NOMO-1 treated with dmso at 0.1 percent for 144 hours (cell line): ENCODE data around the gene PIGC.

Experiments used
- DNase-seq: peaks from one replicate; lab custom pipeline; 2025; ENCODE audit not compliant: unreplicated experiment; lab: John Stamatoyannopoulos, UW

Gene PIGC

DNA sequence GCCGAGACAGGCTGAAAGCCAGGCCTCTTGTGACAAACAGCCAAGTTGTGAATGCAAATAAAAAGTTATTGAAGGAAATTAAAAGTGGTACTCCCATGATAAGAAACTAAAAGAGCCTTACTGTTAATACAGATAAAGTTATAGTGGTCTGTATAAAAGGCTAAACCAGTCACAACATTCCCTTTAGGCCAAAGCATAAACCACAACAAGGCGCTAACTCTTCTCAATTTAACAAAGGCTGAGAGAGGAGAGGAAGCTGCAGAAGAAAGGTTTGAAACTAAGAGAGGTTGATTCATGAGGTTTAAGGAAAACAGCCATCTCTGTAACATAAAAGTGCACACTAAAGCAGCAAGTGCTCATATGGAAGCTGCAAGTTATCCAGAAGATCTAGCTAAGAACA, 12.7 kb downstream of the PIGC start:
- no peak for DNase-seq

DNA sequence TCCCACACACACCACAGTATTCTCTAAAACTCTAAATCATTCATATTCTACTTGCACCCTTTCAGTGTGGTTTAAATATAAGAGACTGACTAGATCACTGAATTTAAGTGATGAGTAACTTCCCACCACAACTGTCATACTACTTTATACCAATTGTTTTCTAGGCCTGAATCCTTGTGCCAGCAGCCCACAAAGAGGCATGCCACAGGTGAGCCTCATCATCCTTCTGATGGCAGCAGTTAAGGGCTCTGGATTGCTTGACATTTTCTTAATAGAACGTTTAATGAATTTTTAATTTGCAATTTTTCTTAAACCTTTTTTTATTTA, 13.8 kb downstream of the PIGC start:
- DNase-seq: no peak

DNA sequence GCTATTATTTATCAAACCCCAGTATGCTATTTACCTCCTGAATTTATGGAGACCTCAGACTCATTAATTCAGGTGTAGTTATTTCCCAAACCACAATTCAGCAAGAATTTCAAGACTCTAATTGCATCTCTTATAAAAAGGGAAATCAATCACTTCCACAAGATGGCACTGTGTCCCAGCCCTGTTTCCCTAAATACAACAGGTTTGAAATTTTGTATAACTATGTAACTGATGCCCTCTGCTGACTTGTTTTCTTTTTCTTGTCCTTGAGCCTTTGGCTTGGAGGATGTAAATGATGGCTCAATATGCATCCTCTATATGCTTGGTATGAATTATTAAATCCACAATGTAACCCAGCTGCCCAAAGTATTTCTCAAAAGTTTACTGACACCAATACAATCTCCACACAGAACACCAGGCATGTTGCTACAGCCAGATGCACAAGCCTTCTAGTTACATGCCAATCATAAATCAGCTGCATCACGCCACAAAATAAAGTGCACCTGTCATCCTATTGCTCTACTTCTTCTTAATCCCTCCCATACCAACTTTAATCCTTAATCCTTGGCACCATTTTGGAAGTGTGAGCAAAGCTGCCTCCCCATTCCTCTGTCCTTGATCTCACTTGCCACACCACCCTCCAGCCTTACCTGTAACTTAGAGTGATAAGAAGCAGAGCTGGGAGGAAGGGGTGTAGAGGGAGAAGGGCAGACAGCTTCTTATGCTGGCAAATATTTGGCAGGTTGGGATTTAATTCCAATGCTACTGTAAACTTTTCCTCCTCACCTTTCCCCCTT, 14.3 kb downstream of the PIGC start:
- peak; percentile 10 for DNase-seq

DNA sequence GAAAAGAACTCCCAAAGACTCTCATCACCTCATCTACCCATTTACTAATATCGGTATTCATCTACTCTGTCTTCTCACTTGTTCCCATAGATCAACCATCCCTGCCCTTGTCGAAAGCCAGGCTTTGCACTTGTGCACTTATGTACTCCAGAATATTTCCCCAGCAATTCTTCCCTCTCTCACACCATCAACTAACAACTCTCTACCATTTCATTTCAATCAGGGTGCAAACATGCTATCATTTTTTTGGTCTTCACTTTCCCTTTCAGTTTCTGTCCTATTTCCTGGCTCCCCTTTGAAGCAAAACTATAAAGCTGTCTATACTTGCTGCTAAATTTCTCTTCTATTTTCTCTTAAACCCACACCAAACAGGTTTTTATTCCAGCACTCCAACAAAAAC, 16.7 kb downstream of the PIGC start:
- DNase-seq: no peak

DNA sequence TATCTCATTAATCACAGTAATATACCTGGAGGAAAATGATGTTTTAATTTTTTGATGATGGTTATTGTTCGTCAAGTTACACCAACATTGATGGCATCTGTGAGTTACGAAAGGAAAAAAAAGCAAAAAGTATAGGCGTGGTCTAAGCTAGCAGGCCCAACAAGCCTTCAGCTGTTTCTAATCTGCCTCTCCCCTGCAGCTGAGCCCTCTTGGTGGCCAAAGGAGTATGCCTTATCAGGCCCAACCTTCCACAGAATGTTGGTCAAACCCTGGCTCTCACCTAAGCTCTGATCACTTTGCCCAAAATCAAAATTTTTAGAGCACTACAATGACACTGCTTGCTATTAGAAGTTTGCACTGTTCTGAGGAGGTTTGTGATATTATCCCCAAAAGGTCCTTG, 18.5 kb downstream of the PIGC start:
- DNase-seq: no peak

DNA sequence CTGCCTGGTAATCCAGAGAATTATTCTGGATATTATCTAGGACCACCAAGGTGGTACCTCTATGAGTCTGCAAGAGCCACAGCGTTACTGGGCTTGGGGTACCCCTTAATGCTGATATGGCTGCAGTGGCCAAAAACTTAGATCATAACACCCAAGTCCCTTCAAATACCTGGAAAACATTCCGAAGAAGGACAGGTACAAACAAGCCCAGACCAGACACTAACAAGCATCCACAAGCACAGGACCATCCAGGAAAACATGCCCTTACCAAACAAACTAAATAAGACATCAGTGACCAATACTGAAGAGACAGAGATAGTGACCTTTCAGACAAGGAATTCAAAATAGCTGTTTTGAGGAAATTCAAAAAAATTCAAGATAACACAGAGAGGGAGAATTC, 20.5 kb downstream of the PIGC start:
- no peak for DNase-seq

DNA sequence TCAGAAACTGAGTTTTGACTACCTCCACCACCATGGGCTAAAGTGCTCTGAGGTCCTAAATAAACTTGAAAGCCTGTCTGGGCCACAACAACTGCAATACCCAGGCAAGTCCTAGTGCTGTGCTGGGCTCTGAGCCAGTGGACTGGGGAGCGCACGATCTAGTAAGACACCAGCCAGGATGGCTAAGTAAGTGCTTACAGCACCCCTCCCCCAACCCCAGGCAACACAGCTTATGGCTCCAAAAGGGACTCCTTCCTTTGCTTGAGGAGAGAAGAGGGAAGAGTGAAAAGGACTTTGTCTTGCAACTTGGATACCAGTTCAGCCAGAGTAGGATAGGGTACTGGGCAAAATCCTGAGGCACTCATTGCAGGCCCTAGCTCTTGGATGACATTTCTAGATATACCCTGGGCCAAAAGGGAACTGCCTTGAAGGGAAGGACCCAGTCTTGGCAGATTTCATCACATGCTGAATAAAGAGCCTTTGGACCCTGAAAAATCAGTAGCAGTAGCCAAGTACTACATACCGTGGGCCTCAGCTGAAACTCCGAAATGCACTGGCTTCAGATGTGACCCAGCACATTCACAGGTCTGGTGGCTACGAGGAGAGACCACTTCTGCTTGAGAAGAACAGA, 21.8 kb downstream of the PIGC start:
- DNase-seq: no peak

DNA sequence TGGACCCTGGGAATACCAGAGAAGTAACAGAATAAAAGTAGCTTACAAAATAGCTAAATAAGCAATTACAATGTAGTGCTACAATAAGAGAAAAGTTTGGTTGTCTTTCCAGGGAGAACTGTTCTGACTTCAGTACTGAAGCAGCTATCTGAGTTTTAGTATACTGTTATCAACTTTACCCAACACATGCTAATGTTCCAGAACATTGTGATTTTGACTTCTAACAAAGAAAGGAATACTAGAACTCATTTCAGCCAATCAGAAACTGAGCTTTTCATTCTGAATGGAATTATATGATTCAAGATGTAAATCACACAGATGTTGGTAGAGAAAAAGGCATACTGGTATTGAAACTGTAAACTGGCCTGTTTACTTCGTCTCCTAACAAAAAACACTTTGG, 23.5 kb downstream of the PIGC start, which contains the start of gene C1orf105:
Gene C1orf105 (plus strand): TSS at position 301 of the 400 bp plus-strand sequence. CDS start 201 bp downstream, outside the sequence.
- no peak for DNase-seq

DNA sequence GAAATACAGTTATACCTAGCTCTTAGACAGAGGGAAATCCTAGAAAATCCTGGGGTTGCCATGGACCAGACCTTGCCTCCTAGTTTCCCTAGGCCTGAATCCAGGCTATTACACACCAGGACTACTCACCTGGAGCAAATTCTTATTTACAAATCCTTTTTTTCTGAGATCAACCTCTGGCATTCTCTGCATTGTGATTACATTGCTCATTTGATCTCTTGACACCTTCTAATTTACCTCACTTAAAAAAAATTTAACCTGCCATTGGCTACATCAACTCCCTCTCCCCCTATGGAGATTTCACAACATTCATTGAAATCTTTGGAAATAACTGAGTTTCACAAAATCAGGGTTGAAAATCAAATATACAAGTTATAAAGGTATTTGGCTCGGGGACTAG, 26.3 kb downstream of the PIGC start:
- DNase-seq: no peak

DNA sequence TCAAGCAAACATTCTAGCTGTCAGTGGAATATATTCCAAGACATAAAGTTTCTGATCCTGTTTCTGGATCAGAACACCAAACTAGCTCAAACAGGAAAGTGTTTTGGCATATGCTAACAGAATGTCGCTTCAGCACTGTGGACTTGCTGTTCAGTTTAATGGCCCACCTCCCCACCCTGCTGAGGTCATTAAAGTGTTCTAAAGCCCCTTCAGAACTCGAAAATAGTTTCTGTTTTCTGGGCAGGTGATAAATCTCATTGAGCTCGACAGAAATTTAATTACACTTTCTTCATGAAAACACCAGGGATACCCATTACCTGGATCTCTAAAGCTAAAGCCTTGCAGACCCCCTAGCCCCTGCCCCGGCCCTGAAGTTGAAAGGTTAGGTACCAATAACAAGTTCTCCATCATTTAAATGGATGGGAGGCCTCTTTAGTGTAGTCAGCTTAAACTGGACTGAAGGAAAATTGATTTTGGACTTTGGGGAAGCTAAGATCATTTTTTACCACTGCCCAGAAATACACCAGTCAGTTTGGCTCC, 27.3 kb downstream of the PIGC start:
- DNase-seq: no peak

DNA sequence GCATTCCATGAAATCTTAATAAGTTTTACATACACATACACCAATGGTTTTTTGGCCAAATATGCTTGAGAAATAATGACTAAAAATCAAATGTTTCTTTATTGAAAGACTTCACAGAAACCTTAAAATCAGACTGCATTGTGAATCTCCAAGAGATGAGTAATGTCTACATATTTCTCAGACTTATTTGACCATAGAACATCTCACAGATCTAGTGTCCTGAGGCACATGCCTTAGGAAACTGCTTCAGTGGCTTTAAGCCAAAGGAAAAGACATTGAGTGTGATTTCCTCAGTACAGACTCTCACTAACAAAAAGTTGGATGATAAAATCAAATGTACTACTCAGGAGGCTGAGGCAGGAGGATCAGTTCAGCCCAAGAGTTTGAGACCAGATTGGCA, 29.5 kb downstream of the PIGC start:
- DNase-seq: no peak

DNA sequence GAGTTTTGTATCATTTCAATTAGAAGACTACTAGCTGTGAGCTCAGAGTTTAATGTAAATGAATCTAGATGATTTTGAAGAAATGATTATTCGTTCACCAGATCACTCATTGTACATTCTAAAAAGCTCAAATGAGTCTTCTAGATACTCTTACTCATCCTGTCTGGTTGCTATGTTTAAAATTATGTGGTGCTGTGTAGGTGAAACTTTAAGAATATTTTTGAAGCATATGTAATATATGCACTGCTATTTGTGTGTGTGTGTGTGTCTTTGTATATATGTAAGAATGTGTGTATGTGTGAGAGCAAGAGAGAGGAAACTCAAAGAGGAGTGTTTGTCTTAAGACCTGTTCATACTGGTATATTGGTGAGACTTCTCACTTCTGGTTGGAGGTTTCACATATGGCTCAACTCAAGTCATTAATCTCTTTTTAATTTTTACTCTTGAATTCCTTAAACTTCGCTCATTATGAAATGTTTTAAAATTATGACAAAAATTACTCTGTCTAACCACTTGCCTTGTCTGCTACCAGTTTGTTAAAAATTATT, 32.0 kb downstream of the PIGC start:
- no peak for DNase-seq

DNA sequence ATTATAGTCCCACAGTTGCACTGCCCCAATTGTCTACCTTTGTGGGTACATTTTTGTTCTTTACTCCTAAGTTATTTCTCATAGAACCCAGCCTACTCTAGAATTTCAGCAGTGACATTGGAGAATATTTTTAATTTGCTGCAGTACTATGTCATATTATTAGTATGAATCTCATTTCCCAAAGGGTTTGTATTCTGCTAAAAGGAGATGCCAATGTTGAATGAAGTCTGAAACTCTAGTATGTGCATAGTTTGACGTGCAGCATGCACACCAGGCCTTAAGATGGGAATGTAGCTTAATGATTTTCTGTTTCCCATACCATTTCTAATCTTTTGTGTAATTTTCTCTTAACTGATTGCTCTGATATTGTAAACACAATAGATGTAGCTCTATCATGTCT, 33.8 kb downstream of the PIGC start:
- DNase-seq: no peak

DNA sequence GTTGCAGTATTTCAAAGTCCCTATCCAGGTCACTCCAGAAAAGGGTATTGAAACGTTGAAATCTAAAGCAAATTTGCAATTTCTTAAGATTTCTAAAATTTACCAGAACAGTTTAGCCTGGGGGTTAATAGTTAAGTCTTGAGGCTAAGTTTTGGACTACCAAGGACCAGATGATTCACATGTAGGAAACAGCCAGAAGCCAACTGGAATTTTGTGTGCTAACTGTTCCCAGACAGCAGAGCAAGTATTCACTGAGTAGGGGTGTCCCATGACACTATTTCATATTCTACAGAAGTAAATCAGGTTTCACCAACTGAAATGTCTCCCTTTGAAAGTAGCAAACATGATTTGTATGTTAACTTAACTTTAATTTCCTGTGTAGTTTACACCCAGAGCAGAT, 34.9 kb downstream of the PIGC start:
- no peak for DNase-seq

DNA sequence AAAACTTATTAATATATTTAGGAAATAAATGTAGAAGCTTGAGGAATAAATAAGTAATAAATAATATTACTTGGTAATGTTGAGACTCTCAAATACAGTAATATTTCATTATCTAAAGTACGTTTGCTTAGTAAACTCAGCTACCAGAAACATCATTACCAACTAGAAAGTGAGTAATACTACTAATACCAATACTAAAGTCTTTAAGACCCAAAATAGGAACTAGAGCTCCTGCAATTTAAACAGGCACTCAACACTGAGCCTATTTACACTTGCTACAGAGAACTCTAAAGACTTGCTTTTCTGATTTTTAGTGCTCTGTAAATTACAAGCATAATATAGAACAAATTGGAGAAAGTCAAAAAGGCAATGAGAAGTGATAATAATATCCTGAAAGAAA, 36.9 kb downstream of the PIGC start:
- no peak for DNase-seq

DNA sequence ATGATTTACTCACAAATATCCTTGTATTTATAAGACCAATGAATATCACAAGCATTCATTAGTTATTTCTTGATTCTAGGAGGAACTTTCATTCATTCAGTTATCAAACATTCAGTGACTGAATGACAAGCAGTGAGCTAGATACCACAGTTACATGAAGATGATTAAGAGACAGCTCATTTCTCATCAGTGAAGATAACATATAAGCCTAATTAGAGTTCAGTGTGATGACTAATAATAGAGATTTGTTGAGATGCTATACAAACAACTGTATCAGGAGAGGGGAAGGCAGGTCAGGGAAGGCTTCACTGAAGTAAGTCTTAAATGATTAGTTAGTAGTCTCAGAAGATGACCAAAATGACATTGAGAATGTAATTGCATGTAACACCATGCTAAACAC, 38.0 kb downstream of the PIGC start:
- DNase-seq: no peak

DNA sequence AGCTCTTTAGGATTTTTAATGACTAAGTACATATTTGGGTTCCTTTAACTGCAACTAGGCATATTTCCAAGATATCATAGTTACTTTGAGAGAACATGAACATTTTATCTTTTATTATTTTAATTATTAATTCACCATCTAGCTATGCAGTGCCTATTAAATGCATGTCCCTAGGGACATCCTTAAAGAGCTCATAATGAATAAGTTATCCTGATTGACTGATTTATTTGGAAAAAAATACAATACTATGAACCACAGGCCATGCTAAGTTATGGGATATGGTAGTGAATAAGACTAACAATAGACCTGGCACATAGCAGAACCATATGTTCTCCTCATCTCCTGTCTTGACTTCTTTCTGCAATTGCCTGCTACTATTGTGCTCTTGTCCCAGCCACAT, 39.7 kb downstream of the PIGC start:
- DNase-seq: no peak

DNA sequence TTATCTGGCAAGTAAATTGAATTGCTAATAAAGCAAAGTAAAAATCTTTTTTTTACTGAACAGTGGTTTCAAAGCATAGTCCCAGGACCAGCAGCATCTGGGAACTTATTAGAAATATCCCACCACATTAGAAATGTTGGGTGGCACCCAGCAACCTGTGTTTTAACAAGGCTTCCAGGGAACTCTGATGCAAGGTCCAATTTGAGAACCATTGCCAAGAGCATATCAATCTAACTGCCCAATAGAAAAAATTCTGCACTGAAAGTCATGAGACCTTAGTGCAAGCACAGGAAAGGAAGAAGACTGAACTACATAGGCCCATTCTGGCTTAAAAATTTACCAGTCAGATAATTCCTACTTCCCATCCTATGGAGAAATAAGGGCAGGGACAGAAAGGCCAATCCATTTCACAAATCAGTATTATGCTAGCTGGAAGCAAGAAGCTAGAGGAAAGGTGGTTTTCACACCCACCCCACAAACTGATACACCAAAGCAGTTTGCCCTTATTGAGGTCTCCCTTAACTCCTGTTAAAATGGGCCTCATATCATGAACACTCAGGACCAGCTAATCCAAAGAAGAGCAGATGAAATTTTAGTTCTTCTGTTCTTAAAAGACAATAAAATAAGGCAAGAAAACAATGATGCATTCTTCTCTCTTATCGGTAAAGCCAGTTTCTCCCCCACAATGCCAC, 40.8 kb downstream of the PIGC start:
- no peak for DNase-seq

DNA sequence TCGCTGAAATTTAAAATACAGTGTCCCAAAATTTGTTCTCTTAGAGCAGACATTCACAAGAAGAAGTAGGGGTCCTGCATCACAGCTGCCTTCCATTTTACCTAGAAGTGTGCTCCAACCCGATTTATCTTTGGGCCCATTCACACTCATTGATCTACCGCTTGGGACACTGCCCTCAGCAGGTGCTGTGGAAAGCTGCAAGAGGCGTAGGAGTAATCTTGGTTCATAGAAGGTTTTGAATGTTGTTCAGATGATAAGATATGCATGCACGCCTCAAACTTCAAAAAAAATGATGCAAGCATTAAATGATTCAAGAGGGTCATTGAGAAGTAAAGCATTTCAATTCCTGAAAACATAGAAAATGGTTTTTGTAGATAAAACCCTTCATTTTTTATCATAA, 42.0 kb downstream of the PIGC start:
- no peak for DNase-seq

DNA sequence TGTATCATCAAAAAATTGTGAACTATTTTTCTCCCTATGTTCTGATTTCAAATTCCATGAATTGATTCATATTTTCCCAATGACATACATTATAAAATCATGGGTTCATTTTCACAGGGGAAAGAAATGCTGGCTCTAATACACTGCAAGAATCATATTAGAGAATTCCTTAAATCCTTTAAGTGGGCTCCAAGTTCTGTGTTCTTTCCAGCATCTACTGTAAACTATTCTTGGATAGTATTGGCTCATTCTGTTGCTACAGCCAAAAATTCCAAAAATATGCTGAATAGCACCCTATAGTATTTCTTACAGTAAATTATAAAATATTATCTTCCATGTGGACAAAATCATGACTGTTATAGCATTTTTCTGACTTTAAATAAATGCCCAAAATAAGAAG, 42.4 kb downstream of the PIGC start:
- DNase-seq: no peak

DNA sequence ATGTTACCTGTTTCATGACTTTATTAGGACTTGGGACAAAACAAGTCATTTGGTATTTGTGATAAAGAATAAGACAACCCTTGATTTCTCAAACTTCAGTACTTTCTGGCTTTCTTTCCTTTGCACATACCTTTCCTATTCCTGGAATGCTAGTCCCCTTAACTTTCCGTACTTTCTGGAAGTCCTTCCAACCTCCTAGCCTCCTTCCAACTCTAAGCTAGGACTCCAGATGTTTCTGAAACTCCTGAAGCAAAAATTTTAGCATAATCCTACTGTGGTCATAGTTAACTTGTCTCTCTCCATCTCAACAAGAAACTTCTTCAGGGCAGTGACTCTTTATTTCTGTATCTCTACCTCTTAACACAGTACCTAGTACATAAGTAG, 43.2 kb downstream of the PIGC start:
- no peak for DNase-seq
